Kidney epithelial cell (primary cell): Measurements from ENCODE around the gene VAV1. TPM values are rescaled to one million over a fixed set of nuclear protein-coding genes. Genes with fewer than 3 reads are reported as not detected.
"Not testable (repeated sequence)": the region's sequence is repeated elsewhere in the genome, so short reads cannot be mapped to it uniquely, and the experiment has no call there.

Source experiments
- DNase-seq: peaks from one replicate; pipeline ENCODE4 v3.0.0-alpha.2; 2010; ENCODE audit warnings: low read depth
- H3K27me3 ChIP-seq: 2 replicates; pipeline ENCODE4 v1.6.0; 2011; ENCODE audit warnings: low read length; ENCODE audit not compliant: control insufficient read depth, insufficient read depth
- H3K36me3 ChIP-seq: 2 replicates; pipeline ENCODE4 v1.5.1; 2011; ENCODE audit warnings: low read length; ENCODE audit not compliant: control insufficient read depth, insufficient read depth
- H3K4me3 ChIP-seq: 2 replicates; pipeline ENCODE4 v1.5.1; 2011; ENCODE audit warnings: low read depth, mild to moderate bottlenecking, control low read depth, low read length
- CTCF ChIP-seq: IDR thresholded peaks from 2 replicates; pipeline ENCODE4 v1.5.1; 2011; ENCODE audit warnings: mild to moderate bottlenecking, moderate library complexity, low read length, control low read depth, inconsistent platforms; ENCODE audit not compliant: insufficient read depth, poor library complexity, severe bottlenecking
- total RNA-seq: library from RNA; depleted of rRNA; stranded (reverse); fragments of >200 nt; gene quantifications from 2 replicates; pipeline ENCODE4 v1.2.3, GENCODE V29; 2015

The VAV1 gene
- total RNA-seq, 1 donor from 2014 or later: 0.50 TPM

DNA sequence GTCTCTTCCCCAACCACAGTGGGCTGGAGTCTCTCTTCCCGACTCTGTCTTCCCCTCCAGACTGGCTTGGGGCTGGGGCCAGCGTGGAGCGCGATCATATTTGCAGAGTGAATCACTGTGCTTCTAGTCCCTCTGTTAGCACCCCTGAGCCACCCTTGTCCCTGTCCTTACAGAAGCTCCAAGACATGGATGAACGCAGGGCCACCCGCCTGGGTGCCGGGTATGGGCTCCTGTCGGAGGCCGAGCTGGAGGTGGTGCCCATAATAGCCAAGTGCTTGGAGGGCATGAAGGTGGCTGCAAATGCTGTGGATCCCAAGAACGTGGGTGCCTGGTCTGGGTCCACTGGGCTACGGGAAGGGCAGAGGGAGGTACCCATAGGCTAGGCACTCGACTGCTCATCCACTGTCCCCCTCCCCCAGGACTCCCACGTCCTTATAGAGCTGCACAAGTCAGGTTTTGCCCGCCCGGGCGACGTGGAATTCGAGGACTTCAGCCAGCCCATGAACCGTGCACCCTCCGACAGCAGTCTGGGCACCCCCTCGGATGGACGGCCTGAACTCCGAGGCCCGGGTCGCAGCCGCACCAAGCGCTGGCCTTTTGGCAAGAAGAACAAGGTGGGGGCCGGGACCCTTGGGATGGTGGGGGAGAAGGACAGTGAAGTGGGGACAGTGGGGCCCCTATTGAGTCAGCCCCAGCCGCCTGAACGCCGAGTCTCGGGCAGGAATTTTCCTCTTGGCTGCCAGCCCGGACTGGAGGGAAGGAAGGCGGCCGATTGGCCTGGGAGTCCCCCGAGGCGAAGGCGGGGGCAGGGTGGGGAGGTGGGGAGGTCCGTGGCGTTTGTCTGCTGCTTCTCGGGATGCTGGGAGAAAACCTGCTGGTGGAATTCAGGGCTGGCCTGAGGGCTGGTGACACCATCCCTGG lies 27.9 kb upstream of the VAV1 start:
- DNase-seq: no peak
- H3K27me3 ChIP-seq: no peaks in the 10 kb centered on the region
- H3K36me3 ChIP-seq: peaks cover 4% of the 10 kb centered on the region
- TF ChIP-seq CTCF: no peak
- H3K4me3 ChIP-seq: no peak overlapping the region

DNA sequence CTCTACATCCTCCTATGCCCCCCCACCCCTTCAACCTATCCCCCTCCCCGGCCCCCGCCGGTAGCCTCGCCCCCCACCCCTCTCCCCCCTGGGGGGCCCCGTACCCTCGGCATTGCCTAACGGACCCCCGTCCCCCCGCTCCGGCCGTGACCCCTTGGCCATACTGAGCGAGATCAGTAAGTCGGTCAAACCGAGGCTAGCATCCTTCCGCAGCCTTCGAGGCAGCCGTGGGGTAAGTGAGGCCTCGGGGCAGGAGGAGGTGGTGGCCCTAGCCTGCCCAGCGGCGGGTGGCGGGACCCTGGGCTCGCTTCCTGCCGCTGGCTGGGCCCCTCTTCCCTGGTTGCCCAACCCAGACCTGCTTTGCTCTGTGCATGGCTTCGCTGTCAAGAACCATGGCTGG lies 26.5 kb upstream of the VAV1 start:
- TF ChIP-seq CTCF: no peak
- no peak for DNase-seq
- Histone ChIP-seq H3K27me3 (no peaks in the 10 kb centered on the region), H3K36me3 (peaks cover 4% of the 10 kb centered on the region), H3K4me3 (no peak overlapping the region)

DNA sequence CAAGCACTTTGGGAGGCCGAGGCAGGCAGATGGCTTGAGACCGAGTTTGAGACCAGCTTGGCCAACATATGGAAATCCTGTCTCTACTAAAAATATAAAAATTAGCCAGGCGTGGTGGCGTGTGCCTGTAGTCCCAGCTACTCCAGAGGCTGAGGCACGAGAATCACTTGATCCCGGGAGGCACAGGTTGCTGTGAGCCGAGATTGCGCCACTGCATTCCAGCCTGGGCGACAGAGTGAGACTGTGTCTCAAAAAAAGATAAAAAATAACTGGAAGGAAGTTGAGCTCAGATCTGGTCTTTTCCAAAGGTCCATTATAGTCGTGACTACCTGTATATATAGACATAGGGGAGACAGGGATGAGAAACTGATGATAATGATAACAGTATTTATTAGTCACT lies 24.0 kb upstream of the VAV1 start:
- not testable (repeated sequence) for DNase-seq, H3K4me3 ChIP-seq, H3K27me3 ChIP-seq, H3K36me3 ChIP-seq

GRCh38 chr19:6750062-6750461 lies 22.4 kb upstream of the VAV1 start:
- TF ChIP-seq CTCF: no peak
- H3K36me3 ChIP-seq: no peaks in the 10 kb centered on the region

GRCh38 chr19:6751189-6751588 lies 21.3 kb upstream of the VAV1 start:
- Histone ChIP-seq H3K4me3 (no peak overlapping the region), H3K36me3 (no peaks in the 10 kb centered on the region), H3K27me3 (no peaks in the 10 kb centered on the region)
- TF ChIP-seq CTCF: no peak
- no peak for DNase-seq

More at GRCh38 chr19:6750062-6750461, 22.4 kb upstream of the VAV1 start:
- no peaks in the 10 kb centered on the region for H3K27me3 ChIP-seq
- no peak overlapping the region for H3K4me3 ChIP-seq
- DNase-seq: no peak

GRCh38 chr19:6752256-6753177 lies 20.0 kb upstream of the VAV1 start:
- no peak for TF ChIP-seq CTCF
- H3K27me3 ChIP-seq: no peaks in the 10 kb centered on the region
- DNase-seq: no peak
- no peaks in the 10 kb centered on the region for H3K36me3 ChIP-seq
- no peak overlapping the region for H3K4me3 ChIP-seq
